Measurements from ENCODE around the gene ZNF792.

DNA sequence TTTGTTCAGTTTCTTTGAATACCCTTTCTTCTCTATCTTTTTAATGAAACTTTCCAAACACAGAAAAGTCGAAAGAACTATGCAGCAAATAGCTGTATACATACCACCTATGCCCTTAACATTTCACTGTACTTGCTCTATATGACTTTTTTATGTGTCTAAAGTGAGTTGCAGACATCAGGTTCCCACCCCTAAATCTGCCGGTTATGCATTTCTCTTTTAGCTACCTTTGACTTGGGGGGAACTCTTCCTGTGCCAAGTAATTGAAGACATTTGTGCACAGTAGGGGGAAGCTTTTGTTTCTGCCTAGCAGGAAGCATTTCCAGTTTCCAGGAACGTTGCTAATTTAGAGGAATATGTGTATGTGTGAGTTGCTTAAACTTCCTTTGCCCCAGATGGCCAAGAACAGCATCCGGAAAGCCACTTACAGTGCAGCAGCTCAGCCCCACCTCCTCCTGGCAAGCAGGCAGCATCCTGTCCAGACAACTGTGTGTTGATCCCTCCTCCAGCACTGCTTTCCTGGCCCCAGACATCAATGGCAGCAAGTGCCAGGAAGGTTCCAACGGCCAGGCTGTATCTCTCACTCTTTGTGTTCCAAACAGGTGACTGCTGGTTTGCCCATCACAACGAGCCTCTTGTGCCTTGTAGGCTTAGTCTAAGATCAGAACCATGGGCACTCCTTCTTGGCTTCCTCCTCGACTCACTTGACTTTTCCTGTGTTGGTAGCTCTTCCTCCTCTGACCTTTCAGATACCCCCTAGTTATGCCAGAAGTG, 21.4 kb upstream of the ZNF792 start:
- no peak for TF ChIP-seq EZH2 (IDR thresholded peaks at IDR 0.05; ENCODE audit: borderline replicate concordance, insufficient read depth, low read depth, low read length, poor library complexity, severe bottlenecking)
- TF ChIP-seq, protein P1, sequence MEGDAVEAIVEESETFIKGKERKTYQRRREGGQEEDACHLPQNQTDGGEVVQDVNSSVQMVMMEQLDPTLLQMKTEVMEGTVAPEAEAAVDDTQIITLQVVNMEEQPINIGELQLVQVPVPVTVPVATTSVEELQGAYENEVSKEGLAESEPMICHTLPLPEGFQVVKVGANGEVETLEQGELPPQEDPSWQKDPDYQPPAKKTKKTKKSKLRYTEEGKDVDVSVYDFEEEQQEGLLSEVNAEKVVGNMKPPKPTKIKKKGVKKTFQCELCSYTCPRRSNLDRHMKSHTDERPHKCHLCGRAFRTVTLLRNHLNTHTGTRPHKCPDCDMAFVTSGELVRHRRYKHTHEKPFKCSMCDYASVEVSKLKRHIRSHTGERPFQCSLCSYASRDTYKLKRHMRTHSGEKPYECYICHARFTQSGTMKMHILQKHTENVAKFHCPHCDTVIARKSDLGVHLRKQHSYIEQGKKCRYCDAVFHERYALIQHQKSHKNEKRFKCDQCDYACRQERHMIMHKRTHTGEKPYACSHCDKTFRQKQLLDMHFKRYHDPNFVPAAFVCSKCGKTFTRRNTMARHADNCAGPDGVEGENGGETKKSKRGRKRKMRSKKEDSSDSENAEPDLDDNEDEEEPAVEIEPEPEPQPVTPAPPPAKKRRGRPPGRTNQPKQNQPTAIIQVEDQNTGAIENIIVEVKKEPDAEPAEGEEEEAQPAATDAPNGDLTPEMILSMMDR (IDR thresholded peaks at IDR 0.05), result no peak

Measured in B cell (primary cell).